ENCODE results near the gene FAM131B.

Gene FAM131B

GRCh38 chr7:143321242-143321641 lies 41.3 kb downstream of the FAM131B start:
- no peak for DNase-seq (ENCODE audit: low spot score)

DNA sequence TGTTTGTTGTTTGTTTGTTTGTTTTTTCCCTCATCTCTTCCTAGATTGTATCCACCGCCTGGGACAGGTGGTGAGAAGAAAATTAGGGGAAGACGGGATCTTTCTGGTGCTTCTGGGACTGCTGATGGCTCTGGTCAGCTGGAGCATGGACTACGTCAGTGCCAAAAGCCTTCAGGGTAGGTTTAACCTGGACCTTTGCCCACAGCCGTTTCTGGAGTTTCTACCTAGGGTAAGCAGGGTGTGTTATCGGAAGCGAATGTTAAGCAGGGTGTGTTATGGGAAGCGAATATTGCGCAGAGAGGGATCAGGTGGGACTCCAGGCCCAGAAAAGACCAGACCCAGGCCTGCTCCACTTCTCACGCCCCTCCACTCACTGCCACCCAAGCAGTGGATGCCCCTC lies 41.9 kb downstream of the FAM131B start:
- DNase-seq (ENCODE audit: low spot score), result no peak

GRCh38 chr7:143318661-143319060 lies 43.9 kb downstream of the FAM131B start:
- no peak for DNase-seq (ENCODE audit: low spot score)

- DNase-seq (ENCODE audit: low spot score), result no peak
Measured at GRCh38 chr7:143316492-143316891, 46.0 kb downstream of the FAM131B start.

GRCh38 chr7:143315776-143316175 lies 46.7 kb downstream of the FAM131B start, which contains the start of gene CLCN1:
TSS of gene CLCN1 (plus strand) at chr7:143316111. CDS start at chr7:143316213, 102 bp downstream.
- no peak for DNase-seq (ENCODE audit: low spot score)

DNA sequence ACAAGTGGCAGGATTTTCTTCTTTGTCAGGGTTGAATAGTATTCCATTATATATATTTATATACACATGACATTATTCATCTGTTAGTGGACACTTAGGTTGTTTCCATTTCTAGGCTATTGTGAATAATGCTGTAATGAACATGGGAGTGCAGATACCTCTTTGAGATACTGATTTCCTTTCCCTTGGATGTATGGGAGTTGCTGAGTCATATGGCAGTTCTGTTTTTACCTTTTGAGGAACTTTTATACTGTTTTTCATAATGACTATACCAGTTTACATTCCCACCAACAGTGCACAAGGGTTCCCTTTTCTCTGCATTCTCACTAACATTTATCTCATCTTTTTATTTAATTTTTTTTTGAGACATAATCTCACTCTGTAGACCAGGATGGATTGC lies 48.4 kb downstream of the FAM131B start:
- DNase-seq (ENCODE audit: low spot score), result no peak

DNA sequence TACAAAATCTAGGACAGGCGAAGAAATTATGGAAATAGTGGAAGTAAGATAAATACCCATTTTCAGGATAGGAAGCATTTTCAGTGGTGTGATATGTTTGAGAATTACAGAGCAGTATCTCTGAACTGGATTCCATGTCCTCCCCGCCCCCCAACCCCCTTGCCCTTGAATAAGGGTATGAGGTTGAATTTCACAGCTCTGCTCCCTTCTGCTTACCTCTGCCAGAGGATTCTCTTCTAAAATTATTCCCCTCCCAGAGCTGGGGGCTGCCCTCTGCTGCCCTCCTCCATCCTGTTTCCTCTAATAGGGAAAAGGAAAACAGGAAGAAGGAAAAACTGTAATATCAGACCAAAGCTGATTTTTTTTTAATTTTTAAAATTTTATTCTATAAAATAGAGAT lies 53.9 kb downstream of the FAM131B start:
- DNase-seq (ENCODE audit: low spot score), result no peak

GRCh38 chr7:143305423-143306070 lies 57.0 kb downstream of the FAM131B start:
- peak; percentile 49 for DNase-seq (ENCODE audit: low spot score)

GRCh38 chr7:143304938-143305337 lies 57.6 kb downstream of the FAM131B start:
- DNase-seq (ENCODE audit: low spot score), result no peak

DNA sequence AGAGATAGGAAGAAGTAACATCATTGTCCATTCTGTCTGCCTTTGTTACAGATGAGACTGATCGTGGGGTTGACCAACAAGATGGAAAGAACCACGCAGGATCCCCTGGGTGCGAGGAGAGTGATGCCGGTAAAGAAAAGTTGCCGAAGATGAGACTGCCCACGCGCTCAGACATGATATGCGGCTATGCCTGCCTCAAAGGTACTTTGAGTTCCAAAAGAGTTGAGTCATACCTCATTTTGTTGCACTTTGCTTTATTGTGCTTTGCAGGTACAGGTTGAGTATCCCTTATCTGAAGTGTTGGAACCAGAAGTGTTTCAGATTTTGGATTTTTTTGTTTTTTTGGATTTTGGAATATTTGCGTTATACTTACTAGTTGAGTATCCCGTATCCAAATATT lies 58.8 kb downstream of the FAM131B start:
- no peak for DNase-seq (ENCODE audit: low spot score)

Data from LoVo (cell line).